OCI-LY3 (cell line): Measurements from ENCODE around the gene RPL4.
"Not testable (repeated sequence)": the region's sequence is repeated elsewhere in the genome, so short reads cannot be mapped to it uniquely, and the experiment has no call there.

Source experiments
- H2AFZ ChIP-seq: fragments of 200-600, 300-600 bp; shearing (Covaris generic); 2 replicates; pipeline ENCODE4 v1.6.0; 2014; ENCODE audit warnings: antibody characterized with exemption, low read depth, low read length
- H3K27ac ChIP-seq: fragments of 200-600, 300-600 bp; sonication (generic); 2 replicates; pipeline ENCODE4 v1.5.1; 2014; ENCODE audit warnings: mild to moderate bottlenecking, low read length, moderate library complexity, mixed read lengths
- H3K27me3 ChIP-seq: fragments of 200-600, 300-600 bp; sonication (generic); 2 replicates; pipeline ENCODE4 v1.6.1; 2014; ENCODE audit warnings: low read depth, low read length, mixed read lengths
- H3K36me3 ChIP-seq: fragments of 200-600, 300-600 bp; sonication (generic); replicated peaks from 2 replicates; pipeline ENCODE3; 2014; ENCODE audit warnings: low read depth, low read length, mixed read lengths
- H3K4me1 ChIP-seq: fragments of 300-600, 200-600 bp; sonication (generic); 2 replicates; pipeline ENCODE4 v1.6.1; 2014; ENCODE audit warnings: low read length, mixed read lengths
- H3K4me2 ChIP-seq: fragments of 200-600, 300-600 bp; sonication (generic); 2 replicates; pipeline ENCODE4 v1.6.1; 2014; ENCODE audit warnings: low read length, mixed read lengths
- H3K4me3 ChIP-seq: fragments of 300-600, 200-600 bp; sonication (generic); 2 replicates; pipeline ENCODE4 v1.5.1; 2014; ENCODE audit warnings: antibody characterized with exemption, mild to moderate bottlenecking, low read length, moderate library complexity
- H3K79me2 ChIP-seq: fragments of 300-600, 200-600 bp; shearing (Covaris generic); 2 replicates; pipeline ENCODE4 v1.6.1; 2014; ENCODE audit warnings: mild to moderate bottlenecking, low read length, mixed read lengths
- H3K9ac ChIP-seq: fragments of 300-600, 200-600 bp; shearing (Covaris generic); 2 replicates; pipeline ENCODE4 v1.6.0; 2014; ENCODE audit warnings: mild to moderate bottlenecking, low read length, moderate library complexity
- H3K9me3 ChIP-seq: fragments of 200-600, 300-600 bp; shearing (Covaris generic); 2 replicates; pipeline ENCODE4 v1.6.1; 2014; ENCODE audit warnings: low read length, mixed read lengths; ENCODE audit not compliant: insufficient read depth
- H4K20me1 ChIP-seq: fragments of 200-600, 300-600 bp; sonication (generic); 2 replicates; pipeline ENCODE4 v1.6.1; 2016; ENCODE audit warnings: low read length, mixed read lengths; ENCODE audit not compliant: insufficient read depth
- CTCF ChIP-seq: fragments of 200-600, 300-600 bp; sonication (generic); IDR thresholded peaks from 2 replicates; pipeline ENCODE4 v1.5.1; 2014; ENCODE audit warnings: antibody characterized with exemption, low read length, low read depth
- EZH2phosphoT487 ChIP-seq: fragments of 200-600 bp; shearing (Covaris generic); IDR thresholded peaks from 2 replicates; pipeline ENCODE4 v1.6.1; 2018; ENCODE audit warnings: antibody characterized with exemption, mixed run types, low read depth

Gene RPL4

GRCh38 chr15:66502491-66502890, 2.2 kb downstream of the RPL4 start:
- H4K20me1 ChIP-seq, result peaks cover 32% of the 10 kb centered on the region
- TF ChIP-seq EZH2phosphoT487 (no peak), CTCF (no peak)
- H3K36me3 ChIP-seq, result peaks cover 61% of the 10 kb centered on the region
- H3K9ac ChIP-seq, result peak overlapping the region; percentile 99
- peak overlapping the region; percentile 94 for H3K4me2 ChIP-seq
- peaks cover 64% of the 10 kb centered on the region for H3K79me2 ChIP-seq
- no peak overlapping the region for H2AFZ ChIP-seq
- H3K9me3 ChIP-seq, result no peaks in the 10 kb centered on the region
- H3K27me3 ChIP-seq, result no peaks in the 10 kb centered on the region
- H3K4me1 ChIP-seq, result peaks cover 32% of the 10 kb centered on the region
- peak overlapping the region; percentile 83 for H3K27ac ChIP-seq
- H3K4me3 ChIP-seq, result peak overlapping the region; percentile 92

- H3K9me3 ChIP-seq, H3K4me3 ChIP-seq, H3K9ac ChIP-seq, H3K4me2 ChIP-seq, H2AFZ ChIP-seq, H3K27me3 ChIP-seq: not testable (repeated sequence)
- Histone ChIP-seq H3K27ac (0 out of 2 replicates have a peak overlapping the region, but pooled peaks have one; percentile 2), H4K20me1 (peaks cover 32% of the 10 kb centered on the region), H3K79me2 (peaks cover 65% of the 10 kb centered on the region), H3K4me1 (peaks cover 27% of the 10 kb centered on the region), H3K36me3 (peaks cover 71% of the 10 kb centered on the region)
Observed at GRCh38 chr15:66500346-66500745, 4.3 kb downstream of the RPL4 start.

- Histone ChIP-seq H3K27ac (peak overlapping the region; percentile 60), H3K4me1 (peaks cover 27% of the 10 kb centered on the region), H3K4me2 (no peak overlapping the region), H3K36me3 (peaks cover 81% of the 10 kb centered on the region), H3K9me3 (no peaks in the 10 kb centered on the region), H4K20me1 (peaks cover 29% of the 10 kb centered on the region), H3K79me2 (peaks cover 50% of the 10 kb centered on the region), H3K9ac (no peak overlapping the region), H3K4me3 (no peak overlapping the region), H2AFZ (no peak overlapping the region), H3K27me3 (no peaks in the 10 kb centered on the region)
- peak; percentile 48 for TF ChIP-seq CTCF
- TF ChIP-seq EZH2phosphoT487, result no peak
Observed at GRCh38 chr15:66498501-66499386, 5.9 kb downstream of the RPL4 start.

GRCh38 chr15:66497502-66498455, 6.9 kb downstream of the RPL4 start, which contains the start of gene SNAPC5:
TSS of gene SNAPC5 (minus strand) at chr15:66497762. CDS start at chr15:66497731, 31 bp downstream.
- Histone ChIP-seq H3K9ac (peak within 1 kb of the TSS; percentile 74), H3K4me2 (peak within 1 kb of the TSS; percentile 88), H3K27ac (peak within 1 kb of the TSS; percentile 60), H3K4me1 (peaks cover 20% of the 10 kb centered on the region), H3K27me3 (no peaks in the 10 kb centered on the region), H3K79me2 (peaks cover 40% of the 10 kb centered on the region), H3K36me3 (peaks cover 76% of the 10 kb centered on the region), H2AFZ (0 out of 2 replicates have a peak within 1 kb of the TSS, but pooled peaks have one; percentile 0), H4K20me1 (peaks cover 20% of the 10 kb centered on the region), H3K4me3 (peak within 1 kb of the TSS; percentile 87), H3K9me3 (no peaks in the 10 kb centered on the region)
- TF ChIP-seq CTCF (peak; percentile 99), EZH2phosphoT487 (no peak)
